HepG2 (cell line): ENCODE data around the gene SKP2. TPM values are rescaled to one million over a fixed set of nuclear protein-coding genes. Genes with fewer than 3 reads are reported as not detected.

Experiments
- ATAC-seq: fragments of 200-7000 bp; cut with Tn5 transposase; 3 replicates; pipeline ENCODE4 v1.9.1; 2020; ENCODE audit warnings: mild to moderate bottlenecking, moderate library complexity
- BruUV-seq: library from RNA; stranded (reverse); fragments of 400-500 nt; replicated peaks from 2 replicates; lab custom pipeline; 2021; lab: Mats Ljungman, UMichigan
- CTCF ChIA-PET: fragments of 300-600 bp; formaldehyde crosslinking; extraction: SDS; loops from one replicate; lab custom pipeline; 2021; ENCODE audit warnings: low total read pairs, inconsistent platforms, low intra/inter-chr PET ratio; lab: Yijun Ruan, JAX
- POLR2A ChIA-PET: fragments of 350-600 bp; sonication (Branson Sonifier 250); formaldehyde crosslinking; loops from one replicate; lab custom pipeline; 2020; ENCODE audit warnings: antibody characterized with exemption, inconsistent platforms; lab: Yijun Ruan, JAX
- DNase-seq: peaks from one replicate; pipeline ENCODE4 v3.0.0-alpha.2; 2015; ENCODE audit warnings: low spot score
- FAIRE-seq: peaks from 3 replicates; lab custom pipeline; 2011; peaks lifted over from hg19 to GRCh38; lab: Jason Lieb, UNC
- H2AFZ ChIP-seq: one replicate; pipeline ENCODE4 v1.6.1; 2011; ENCODE audit warnings: low read length, inconsistent platforms
- H3K27ac ChIP-seq: fragments of 300-600 bp; 3 replicates; pipeline ENCODE4 v1.8.0; 2011; ENCODE audit warnings: mixed run types, mild to moderate bottlenecking, mixed read lengths, low read length, inconsistent platforms; ENCODE audit not compliant: insufficient read depth; ENCODE audit errors: extremely low read length
- H3K27me3 ChIP-seq, 2 experiments: fragments of 200-600 bp in 1 of 2; 2 replicates in 1 of 2; 3 replicates in 1 of 2; pipeline versions ENCODE4 v1.6.0 to v1.8.0; 2011; ENCODE audit warnings: low read length in 2 of 2, mild to moderate bottlenecking in 2 of 2, moderate library complexity in 2 of 2, inconsistent platforms in 1 of 2; ENCODE audit not compliant: insufficient read depth in 2 of 2, control insufficient read depth in 1 of 2
- H3K36me3 ChIP-seq, 2 experiments: fragments of 200-600 bp in 1 of 2; replicated peaks in 1 of 2; 2 replicates in 1 of 2; 3 replicates in 1 of 2; pipeline versions ENCODE4 v1.5.1 to v1.8.0; 2011; ENCODE audit warnings: low read length in 2 of 2, inconsistent platforms in 1 of 2; ENCODE audit not compliant: insufficient read depth in 2 of 2, control insufficient read depth in 1 of 2
- H3K4me1 ChIP-seq: 2 replicates; pipeline ENCODE4 v1.5.1; 2012; ENCODE audit warnings: low read length, inconsistent platforms; ENCODE audit not compliant: insufficient read depth
- H3K4me2 ChIP-seq: 2 replicates; pipeline ENCODE4 v1.6.0; 2011; ENCODE audit warnings: low read depth, low read length, inconsistent platforms
- H3K4me3 ChIP-seq, 3 experiments: fragments of 200-600 bp in 1 of 3; sonication (generic), shearing (Covaris generic) in 1 of 3; replicated peaks in 1 of 3; 2 replicates each; pipeline ENCODE4 v1.5.1; 2011 to 2016; ENCODE audit warnings: low read length in 3 of 3, inconsistent platforms in 2 of 3, low read depth in 2 of 3, mild to moderate bottlenecking in 2 of 3, control low read depth in 1 of 3, mixed read lengths in 1 of 3; ENCODE audit not compliant: insufficient read depth in 1 of 3
- H3K79me2 ChIP-seq: one replicate; pipeline ENCODE4 v1.6.1; 2011; ENCODE audit warnings: low read length, inconsistent platforms; ENCODE audit not compliant: insufficient read depth
- H3K9ac ChIP-seq: 2 replicates; pipeline ENCODE4 v1.6.0; 2011; ENCODE audit warnings: mild to moderate bottlenecking, low read depth, low read length, inconsistent platforms; ENCODE audit not compliant: insufficient read depth
- H3K9me3 ChIP-seq: 2 replicates; pipeline ENCODE4 v1.5.1; 2012; ENCODE audit warnings: mild to moderate bottlenecking, low read length
- H4K20me1 ChIP-seq: 2 replicates; pipeline ENCODE4 v1.6.0; 2011; ENCODE audit warnings: inconsistent platforms, mild to moderate bottlenecking, low read length, moderate library complexity; ENCODE audit not compliant: insufficient read depth
- ATAD3A ChIP-seq: sonication (generic); formaldehyde crosslinking; IDR thresholded peaks from 2 replicates; pipeline ENCODE4 v1.4.0; 2020; ENCODE audit warnings: missing genetic modification reagents
- CAMTA2 ChIP-seq: sonication (generic); formaldehyde crosslinking; IDR thresholded peaks from 2 replicates; pipeline ENCODE4 v1.4.0; 2020; ENCODE audit warnings: mild to moderate bottlenecking, missing genetic modification reagents, borderline replicate concordance
- HES4 ChIP-seq: sonication (generic); formaldehyde crosslinking; IDR thresholded peaks from 2 replicates; pipeline ENCODE4 v1.9.0; 2021; ENCODE audit warnings: mild to moderate bottlenecking, missing genetic modification reagents, borderline replicate concordance
- HOXD1 ChIP-seq: sonication (generic); formaldehyde crosslinking; IDR thresholded peaks from 2 replicates; pipeline ENCODE4 v1.5.0; 2020; ENCODE audit warnings: missing genetic modification reagents
- IKZF4 ChIP-seq: sonication (generic); formaldehyde crosslinking; IDR thresholded peaks from 2 replicates; pipeline ENCODE4 v1.5.1; 2020; ENCODE audit warnings: borderline replicate concordance, mild to moderate bottlenecking, low read depth, missing genetic modification reagents; ENCODE audit errors: not compliant biosample characterization
- MEIS1 ChIP-seq: sonication (generic); formaldehyde crosslinking; IDR thresholded peaks from 2 replicates; pipeline ENCODE4 v1.9.0; 2021; ENCODE audit warnings: mild to moderate bottlenecking, missing genetic modification reagents, moderate library complexity, borderline replicate concordance
- PRDM4 ChIP-seq: sonication (generic); formaldehyde crosslinking; IDR thresholded peaks from 2 replicates; pipeline ENCODE4 v1.9.0; 2021; ENCODE audit warnings: missing genetic modification reagents, borderline replicate concordance
- PTBP1 ChIP-seq: fragments of 200-400 bp; formaldehyde crosslinking; IDR thresholded peaks from 2 replicates; pipeline ENCODE4 v1.6.1; 2018; ENCODE audit warnings: low read length, low read depth; ENCODE audit not compliant: poor library complexity, severe bottlenecking
- SUZ12 ChIP-seq: fragments of 150-350 bp; IDR thresholded peaks from 2 replicates; pipeline ENCODE4 v1.6.1; 2014; ENCODE audit warnings: low read depth, low read length
- ZBTB43 ChIP-seq: sonication (generic); formaldehyde crosslinking; conservative IDR thresholded peaks from 2 replicates; pipeline ENCODE4 v1.4.0; 2020; ENCODE audit warnings: missing genetic modification reagents
- ZNF407 ChIP-seq: sonication (generic); formaldehyde crosslinking; IDR thresholded peaks from one replicate; pipeline ENCODE4 v1.5.1; 2020; ENCODE audit warnings: mild to moderate bottlenecking, missing genetic modification reagents; ENCODE audit errors: not compliant biosample characterization
- WGBS: methylation state at CpG from one replicate; pipeline ENCODE4 v1.1.6; 2017; ENCODE audit warnings: low lambda C conversion rate; 5-methylcytosine and 5-hydroxymethylcytosine counted together
- in situ Hi-C: cut with HindIII; loops from 2 replicates; pipeline ENCODE4 v1.10.0; 2017; ENCODE audit warnings: low pct_unique_long_range_greater_than_20kb; ENCODE audit not compliant: extremely low pct_ligation_motif_present
- intact Hi-C: fragments of 100-400 bp; cut with micrococcal nuclease; formaldehyde crosslinking; loops from one replicate; pipeline ENCODE4 v1.10.0; 2022; ENCODE audit not compliant: unreplicated experiment
- polyA plus RNA-seq, 8 experiments: library from polyadenylated mRNA; depleted of rRNA in 3 of 8; stranded (reverse) in 7 of 8; unstranded in 1 of 8; fragments of >200 nt; fragmentation: Illumina TruSeq in 4 of 8; extraction: Trizol in 4 of 8; gene quantifications; 2 replicates each; pipeline versions ENCODE4 v1.2.1 to v1.2.3, GENCODE V29; 2011 to 2016; ENCODE audit warnings: low read depth in 4 of 8, missing spikeins in 1 of 8, mixed read lengths in 1 of 8; ENCODE audit not compliant: insufficient read depth in 1 of 8
- total RNA-seq, 5 experiments: library from RNA; depleted of rRNA; stranded (reverse); fragments of >200 nt; fragmentation: Illumina TruSeq; extraction: Trizol; gene quantifications; 2 replicates each; pipeline ENCODE4 v1.2.3, GENCODE V29; 2016; ENCODE audit warnings: low read depth in 1 of 5

SKP2 gene
- total and polyA plus RNA-seq, 2 of the 13 experiments (the other 11 are each of a cell fraction or from before 2014, with no cell fraction given) = 29.6 to 84.1 TPM

- H3K4me1 ChIP-seq = peaks cover 27% of the 10 kb centered on the region
- H4K20me1 ChIP-seq = no peaks in the 10 kb centered on the region; the same call in 1 of the 2 replicates
- 100% methylated on average over 1 of the region's 1 CpG for WGBS
- H3K36me3 ChIP-seq = peaks cover 0 to 6% of the 10 kb centered on the region in 2 experiments; a peak in 2 of 5 replicates
- no TSS peak for BruUV-seq
- no peak overlapping the region for H3K4me2 ChIP-seq
- FAIRE-seq (no peak), DNase-seq (no peak), ATAC-seq (no peak; the same call in 2 of the 3 replicates)
- no peak overlapping the region for H3K9ac ChIP-seq
- H3K9me3 ChIP-seq = no peaks in the 10 kb centered on the region
- H2AFZ ChIP-seq = no peak overlapping the region
- ChIA-PET POLR2A (interaction anchor here (5.2 kb wide), 1 partner anchor 11 kb away, joined by 68 read pairs; the partner anchor contains the start of gene NADK2), CTCF (no interaction called here)
- H3K27ac ChIP-seq = no peak overlapping the region
- no peaks in the 10 kb centered on the region for H3K27me3 ChIP-seq
- H3K79me2 ChIP-seq = peaks cover 42% of the 10 kb centered on the region
- no peak overlapping the region for H3K4me3 ChIP-seq
- intact Hi-C loops = no loop called here
- in situ Hi-C loops = no loop called here
- TF ChIP-seq SUZ12 (no peak), ATAD3A (no peak), ZNF407 (CRISPR knock-in tag) (no peak), HES4 (CRISPR knock-in tag) (no peak), MEIS1 (CRISPR knock-in tag) (no peak), IKZF4 (CRISPR knock-in tag) (no peak), ZBTB43 (CRISPR knock-in tag) (no peak), CAMTA2 (no peak), PRDM4 (CRISPR knock-in tag) (no peak), HOXD1 (CRISPR knock-in tag) (no peak), PTBP1 (no peak)
Measured at GRCh38 chr5:36230151-36230790, 78.4 kb downstream of the SKP2 start.
